ENCODE results near the gene MGAT4B. TPM values are rescaled to one million over a fixed set of nuclear protein-coding genes. Genes with fewer than 3 reads are reported as not detected.

Gene MGAT4B
- total RNA-seq, 1 experiment from 2014 or later: 148 TPM

GRCh38 chr5:179781846-179782245 lies 24.8 kb downstream of the MGAT4B start:
- Histone ChIP-seq H3K4me3 (replicated peaks in 1 of 2; ENCODE audit: low read depth in 1 of 2, low read length in 2 of 2) (no peak overlapping the region), H3K79me2 (ENCODE audit: insufficient read depth, low read length) (no peaks in the 10 kb centered on the region), H4K20me1 (ENCODE audit: insufficient read depth) (no peaks in the 10 kb centered on the region; the same call in 1 of the 2 replicates), H3K9ac (ENCODE audit: low read length) (no peak overlapping the region), H3K27me3 (ENCODE audit: insufficient read depth, low read length) (no peaks in the 10 kb centered on the region), H2AFZ (ENCODE audit: low read depth, low read length, poor library complexity, severe bottlenecking) (no peak overlapping the region), H3K9me3 (ENCODE audit: control insufficient read depth in 1 of 2, insufficient read depth in 1 of 2, low read depth in 1 of 2, low read length in 2 of 2) (no peaks in the 10 kb centered on the region), H3K9me2 (ENCODE audit: insufficient read depth) (no peaks in the 10 kb centered on the region), H3K4me1 (ENCODE audit: control insufficient read depth in 1 of 2, insufficient read depth in 2 of 2, low read length in 2 of 2) (no peaks in the 10 kb centered on the region), H3K27ac (ENCODE audit: low read depth, low read length) (no peak overlapping the region), H3K36me3 (ENCODE audit: control insufficient read depth in 1 of 2, insufficient read depth in 2 of 2, low read length in 2 of 2) (0 out of 4 replicates have a peak, but pooled peaks cover 0 to 2% of the 10 kb centered on the region in 2 experiments), H3K4me2 (ENCODE audit: low read length) (no peak overlapping the region)
- ATAC-seq: no peak
- no peak for DNase-seq (ENCODE audit: low read depth, low spot score)
- RAD21 ChIA-PET (ENCODE audit: low non-redundant PET in 1 of 2, low total read pairs in 2 of 2, uncharacterized antibody in 2 of 2, unreplicated experiment in 2 of 2): no interaction called here
- CTCF ChIA-PET: no interaction called here
- TF ChIP-seq EZH2 (IDR thresholded peaks at IDR 0.05) (no peak), ZNF274 (IDR thresholded peaks at IDR 0.05; ENCODE audit: low read depth, low read length) (no peak)
- no TSS peak for BruUV-seq (replicated peaks)
- intact Hi-C loops (cut with micrococcal nuclease): no loop called here
- POLR2A ChIA-PET: no interaction called here

- no peaks in the 10 kb centered on the region for H3K79me2 ChIP-seq (ENCODE audit: insufficient read depth, low read length)
- H3K4me3 ChIP-seq (replicated peaks in 1 of 2; ENCODE audit: low read depth in 1 of 2, low read length in 2 of 2): no peak overlapping the region
- ATAC-seq (no peak), DNase-seq (ENCODE audit: low read depth, low spot score) (no peak)
- no peaks in the 10 kb centered on the region; the same call in 1 of the 2 replicates for H4K20me1 ChIP-seq (ENCODE audit: insufficient read depth)
- H3K9me3 ChIP-seq (ENCODE audit: control insufficient read depth in 1 of 2, insufficient read depth in 1 of 2, low read depth in 1 of 2, low read length in 2 of 2): no peaks in the 10 kb centered on the region
- ChIA-PET CTCF (interaction anchor here (1.9 kb wide), 1 partner anchor 17 kb away, joined by 6 read pairs; no protein-coding TSS in a partner anchor), POLR2A (no interaction called here), RAD21 (ENCODE audit: low non-redundant PET in 1 of 2, low total read pairs in 2 of 2, uncharacterized antibody in 2 of 2, unreplicated experiment in 2 of 2) (no interaction called here)
- no peak overlapping the region for H3K9ac ChIP-seq (ENCODE audit: low read length)
- H3K36me3 ChIP-seq (ENCODE audit: control insufficient read depth in 1 of 2, insufficient read depth in 2 of 2, low read length in 2 of 2): peaks cover 0 to 3% of the 10 kb centered on the region in 2 experiments; a peak in 1 of 4 replicates
- intact Hi-C loops (cut with micrococcal nuclease): no loop called here
- no peak overlapping the region for H3K4me2 ChIP-seq (ENCODE audit: low read length)
- H2AFZ ChIP-seq (ENCODE audit: low read depth, low read length, poor library complexity, severe bottlenecking): no peak overlapping the region
- H3K27me3 ChIP-seq (ENCODE audit: insufficient read depth, low read length): no peaks in the 10 kb centered on the region
- H3K4me1 ChIP-seq (ENCODE audit: control insufficient read depth in 1 of 2, insufficient read depth in 2 of 2, low read length in 2 of 2): no peaks in the 10 kb centered on the region
- no TSS peak for BruUV-seq (replicated peaks)
- TF ChIP-seq CTCF (IDR thresholded peaks at IDR 0.05 in 2 of 3, conservative IDR thresholded peaks at IDR 0.05 in 1 of 3; ENCODE audit: borderline replicate concordance in 1 of 3, insufficient read depth in 1 of 3, low read depth in 2 of 3, low read length in 2 of 3): no peak
- TF ChIP-seq CEBPB (IDR thresholded peaks at IDR 0.05; ENCODE audit: low read depth): no peak
- TF ChIP-seq REST (IDR thresholded peaks at IDR 0.05; ENCODE audit: low read depth): no peak
- no peak for TF ChIP-seq MAX (IDR thresholded peaks at IDR 0.05)
- no peak for TF ChIP-seq ZNF274 (IDR thresholded peaks at IDR 0.05; ENCODE audit: low read depth, low read length)
- TF ChIP-seq ATF3 (IDR thresholded peaks at IDR 0.05): no peak
- H3K9me2 ChIP-seq (ENCODE audit: insufficient read depth): no peaks in the 10 kb centered on the region
- no peak overlapping the region for H3K27ac ChIP-seq (ENCODE audit: low read depth, low read length)
Observed at GRCh38 chr5:179780362-179780761, 26.3 kb downstream of the MGAT4B start.

All from HCT116 (cell line).